ENCODE measurements around the gene CTDSP2.

Gene CTDSP2

DNA sequence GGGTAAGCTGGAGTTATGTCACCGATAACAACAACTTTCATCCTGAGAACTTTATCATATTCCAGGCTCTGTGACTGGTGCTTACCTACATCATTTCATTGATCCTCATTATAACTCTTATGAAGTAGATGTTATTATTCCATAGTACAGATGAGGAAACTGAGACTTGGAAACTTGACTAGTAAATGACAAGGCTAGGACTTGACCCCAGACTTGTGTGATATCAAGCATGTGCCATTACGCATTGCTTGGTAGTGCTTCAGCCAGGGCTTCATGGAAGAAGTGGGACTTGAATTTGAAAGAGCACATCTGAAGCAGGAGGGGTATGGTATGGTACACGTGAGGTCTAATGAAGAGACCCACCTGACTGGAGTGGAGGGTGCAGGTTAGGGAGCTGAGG, 39.9 kb downstream of the CTDSP2 start:
- H3K4me3 ChIP-seq (ENCODE audit: low read depth, low read length): no peak overlapping the region
- TF ChIP-seq, protein P1, sequence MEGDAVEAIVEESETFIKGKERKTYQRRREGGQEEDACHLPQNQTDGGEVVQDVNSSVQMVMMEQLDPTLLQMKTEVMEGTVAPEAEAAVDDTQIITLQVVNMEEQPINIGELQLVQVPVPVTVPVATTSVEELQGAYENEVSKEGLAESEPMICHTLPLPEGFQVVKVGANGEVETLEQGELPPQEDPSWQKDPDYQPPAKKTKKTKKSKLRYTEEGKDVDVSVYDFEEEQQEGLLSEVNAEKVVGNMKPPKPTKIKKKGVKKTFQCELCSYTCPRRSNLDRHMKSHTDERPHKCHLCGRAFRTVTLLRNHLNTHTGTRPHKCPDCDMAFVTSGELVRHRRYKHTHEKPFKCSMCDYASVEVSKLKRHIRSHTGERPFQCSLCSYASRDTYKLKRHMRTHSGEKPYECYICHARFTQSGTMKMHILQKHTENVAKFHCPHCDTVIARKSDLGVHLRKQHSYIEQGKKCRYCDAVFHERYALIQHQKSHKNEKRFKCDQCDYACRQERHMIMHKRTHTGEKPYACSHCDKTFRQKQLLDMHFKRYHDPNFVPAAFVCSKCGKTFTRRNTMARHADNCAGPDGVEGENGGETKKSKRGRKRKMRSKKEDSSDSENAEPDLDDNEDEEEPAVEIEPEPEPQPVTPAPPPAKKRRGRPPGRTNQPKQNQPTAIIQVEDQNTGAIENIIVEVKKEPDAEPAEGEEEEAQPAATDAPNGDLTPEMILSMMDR (IDR thresholded peaks at IDR 0.05; ENCODE audit: insufficient read depth, low read depth, low read length, missing control alignments): no peak
- no peak for DNase-seq (ENCODE audit: low read depth)

DNA sequence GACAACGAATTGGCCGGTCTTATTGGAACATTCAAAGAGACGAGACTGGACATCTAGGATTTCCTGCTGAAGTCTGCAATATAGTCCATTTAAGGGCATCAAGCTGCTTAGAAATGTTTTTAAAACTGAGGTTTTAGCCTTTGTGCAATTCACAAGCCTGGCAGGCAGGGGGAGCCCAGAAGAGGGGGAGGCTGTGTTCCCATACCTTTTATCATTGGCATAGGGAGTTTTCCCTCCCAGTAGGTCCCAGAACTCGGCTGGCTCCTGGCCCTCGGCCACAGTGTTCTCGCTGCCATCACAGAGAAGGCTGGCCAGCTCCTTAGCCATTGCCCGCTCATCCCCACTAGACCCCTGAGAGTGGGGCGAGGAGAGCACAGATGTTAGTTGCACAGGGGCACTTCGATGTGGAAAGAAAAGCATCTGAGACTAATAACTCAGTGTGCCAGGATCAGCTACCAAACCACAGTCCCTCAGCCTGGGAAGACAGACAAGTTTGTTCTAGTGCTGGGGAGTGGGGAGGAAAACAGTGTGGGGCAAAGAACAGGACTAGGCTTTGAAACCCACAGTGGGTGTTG, 43.1 kb downstream of the CTDSP2 start:
- TF ChIP-seq, protein P1 (IDR thresholded peaks at IDR 0.05; ENCODE audit: insufficient read depth, low read depth, low read length, missing control alignments): peak; percentile 76
- no peak overlapping the region for H3K4me3 ChIP-seq (ENCODE audit: low read depth, low read length)
- DNase-seq (ENCODE audit: low read depth): peak; percentile 32

- no peak for DNase-seq (ENCODE audit: low read depth)
- H3K4me3 ChIP-seq (ENCODE audit: low read depth, low read length): no peak overlapping the region
- TF ChIP-seq, protein P1 (IDR thresholded peaks at IDR 0.05; ENCODE audit: insufficient read depth, low read depth, low read length, missing control alignments): no peak
These were observed 43.9 kb downstream of the CTDSP2 start for GRCh38 chr12:57802607-57803006.

DNA sequence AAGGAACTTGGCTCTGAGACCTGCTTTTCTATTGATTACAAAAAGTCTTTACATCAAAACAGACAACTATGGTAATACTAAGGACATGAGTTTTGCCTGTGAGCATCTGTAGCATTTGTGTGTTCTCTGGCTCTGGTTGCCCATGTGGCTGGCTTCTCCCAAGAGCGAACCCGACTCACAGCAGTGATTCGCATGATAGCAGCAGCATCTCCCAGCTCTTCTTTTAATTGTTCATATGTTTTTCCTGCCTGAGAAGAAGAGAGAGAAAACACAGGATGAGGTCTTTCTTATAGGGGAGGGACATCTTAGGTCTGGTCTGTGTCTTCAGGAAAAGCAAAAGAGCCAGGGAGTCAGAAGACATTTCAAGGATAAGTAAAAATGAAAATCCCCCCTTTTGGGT, 45.6 kb downstream of the CTDSP2 start:
- DNase-seq (ENCODE audit: low read depth): no peak
- no peak overlapping the region for H3K4me3 ChIP-seq (ENCODE audit: low read depth, low read length)

DNA sequence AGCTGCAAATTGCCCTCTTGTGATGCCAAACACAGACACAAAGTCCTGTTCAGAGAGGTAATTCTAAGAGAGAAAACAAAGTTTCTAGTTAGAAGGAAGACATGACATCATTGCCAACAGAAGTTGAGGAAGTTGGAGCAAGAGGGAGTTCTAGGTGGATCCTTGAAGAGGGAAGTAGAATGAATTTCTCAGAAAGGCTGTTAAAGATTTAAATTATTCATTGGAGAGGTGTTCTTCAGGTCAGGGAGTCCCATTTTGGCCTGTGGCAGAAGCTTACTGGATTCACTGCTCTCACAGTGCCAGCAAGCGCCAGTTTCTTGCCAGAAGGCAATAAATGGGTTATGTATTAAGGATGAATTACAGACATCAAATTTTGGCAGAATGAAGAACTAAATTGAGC, 48.6 kb downstream of the CTDSP2 start:
- H3K4me3 ChIP-seq (ENCODE audit: low read depth, low read length): no peak overlapping the region
- no peak for DNase-seq (ENCODE audit: low read depth)
- TF ChIP-seq, protein P1 (IDR thresholded peaks at IDR 0.05; ENCODE audit: insufficient read depth, low read depth, low read length, missing control alignments): no peak

More for the DNA sequence above, 45.6 kb downstream of the CTDSP2 start:
- TF ChIP-seq, protein P1 (IDR thresholded peaks at IDR 0.05; ENCODE audit: insufficient read depth, low read depth, low read length, missing control alignments): no peak

DNA sequence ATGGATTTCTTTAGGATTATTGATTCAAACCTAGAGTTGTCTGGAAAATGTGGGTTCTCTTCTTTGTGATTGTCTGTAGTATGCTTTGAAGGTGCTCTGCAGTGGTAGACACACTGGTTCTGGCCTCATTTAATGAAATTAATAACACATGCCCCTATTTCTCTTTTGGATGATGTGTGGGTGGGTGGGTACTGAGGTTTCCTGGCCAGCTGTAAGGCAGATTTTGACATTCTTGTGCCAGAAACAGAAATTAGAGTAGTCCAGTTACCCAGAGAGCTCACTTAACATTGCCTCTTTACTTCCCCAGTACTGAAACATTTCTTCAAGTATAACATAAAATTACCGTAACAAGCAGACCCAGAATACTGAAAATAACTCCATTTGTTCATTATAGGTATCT, 49.5 kb downstream of the CTDSP2 start:
- TF ChIP-seq, protein P1 (IDR thresholded peaks at IDR 0.05; ENCODE audit: insufficient read depth, low read depth, low read length, missing control alignments): no peak
- no peak overlapping the region for H3K4me3 ChIP-seq (ENCODE audit: low read depth, low read length)
- DNase-seq (ENCODE audit: low read depth): no peak

GRCh38 chr12:57795354-57795753, 51.2 kb downstream of the CTDSP2 start:
- no peak overlapping the region for H3K4me3 ChIP-seq (ENCODE audit: low read depth, low read length)
- DNase-seq (ENCODE audit: low read depth): no peak
- TF ChIP-seq, protein P1 (IDR thresholded peaks at IDR 0.05; ENCODE audit: insufficient read depth, low read depth, low read length, missing control alignments): no peak
